HG03469 (cell line): ENCODE results near the gene RB1.

Experiments used
- ATAC-seq: cut with Tn5 transposase; IDR thresholded peaks from one replicate; pipeline ENCODE4 v1.9.1; 2021; ENCODE audit warnings: mild to moderate bottlenecking, moderate library complexity, moderate number of reproducible peaks; ENCODE audit not compliant: unreplicated experiment

RB1 gene

DNA sequence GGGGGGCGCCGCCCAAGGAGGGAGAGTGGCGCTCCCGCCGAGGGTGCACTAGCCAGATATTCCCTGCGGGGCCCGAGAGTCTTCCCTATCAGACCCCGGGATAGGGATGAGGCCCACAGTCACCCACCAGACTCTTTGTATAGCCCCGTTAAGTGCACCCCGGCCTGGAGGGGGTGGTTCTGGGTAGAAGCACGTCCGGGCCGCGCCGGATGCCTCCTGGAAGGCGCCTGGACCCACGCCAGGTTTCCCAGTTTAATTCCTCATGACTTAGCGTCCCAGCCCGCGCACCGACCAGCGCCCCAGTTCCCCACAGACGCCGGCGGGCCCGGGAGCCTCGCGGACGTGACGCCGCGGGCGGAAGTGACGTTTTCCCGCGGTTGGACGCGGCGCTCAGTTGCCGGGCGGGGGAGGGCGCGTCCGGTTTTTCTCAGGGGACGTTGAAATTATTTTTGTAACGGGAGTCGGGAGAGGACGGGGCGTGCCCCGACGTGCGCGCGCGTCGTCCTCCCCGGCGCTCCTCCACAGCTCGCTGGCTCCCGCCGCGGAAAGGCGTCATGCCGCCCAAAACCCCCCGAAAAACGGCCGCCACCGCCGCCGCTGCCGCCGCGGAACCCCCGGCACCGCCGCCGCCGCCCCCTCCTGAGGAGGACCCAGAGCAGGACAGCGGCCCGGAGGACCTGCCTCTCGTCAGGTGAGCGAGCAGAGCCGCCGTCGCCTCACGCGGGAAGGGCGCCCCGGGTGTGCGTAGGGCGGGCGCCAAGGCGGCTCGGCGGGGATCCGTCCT is at the start of gene RB1:
Gene RB1 (plus strand): TSS at position 393 of the 784 bp plus-strand sequence. CDS start 162 bp downstream, at position 555.
- peak; percentile 58 for ATAC-seq

DNA sequence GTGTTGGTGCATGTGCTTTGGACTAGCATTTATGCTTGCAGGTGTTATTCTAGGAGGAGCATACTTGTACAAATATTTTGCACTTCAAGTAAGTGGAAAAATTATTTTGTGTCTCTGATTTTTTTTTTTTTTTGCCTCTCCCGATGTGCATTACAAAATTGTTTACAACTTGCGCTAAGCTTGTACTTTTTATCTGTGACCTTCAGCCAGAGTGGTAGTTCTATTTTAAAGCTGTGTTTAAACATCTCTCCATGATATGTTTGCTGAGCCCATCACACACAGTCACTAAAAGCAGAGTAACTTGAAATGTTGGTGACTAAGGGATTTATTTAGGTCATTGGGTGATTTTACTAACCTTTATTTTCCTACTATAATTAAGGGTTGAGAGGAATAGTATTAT is 49.7 kb upstream of the RB1 start:
- ATAC-seq: no peak

GRCh38 chr13:48255090-48255489 is 48.5 kb upstream of the RB1 start:
- no peak for ATAC-seq

GRCh38 chr13:48255954-48256353 is 47.6 kb upstream of the RB1 start:
- no peak for ATAC-seq

GRCh38 chr13:48258002-48258401 is 45.5 kb upstream of the RB1 start:
- no peak for ATAC-seq

- ATAC-seq: no peak
Observed at GRCh38 chr13:48258430-48258829, 45.1 kb upstream of the RB1 start.

GRCh38 chr13:48260970-48261369 is 42.6 kb upstream of the RB1 start:
- no peak for ATAC-seq

- no peak for ATAC-seq
Observed at GRCh38 chr13:48263196-48263595, 40.4 kb upstream of the RB1 start.

DNA sequence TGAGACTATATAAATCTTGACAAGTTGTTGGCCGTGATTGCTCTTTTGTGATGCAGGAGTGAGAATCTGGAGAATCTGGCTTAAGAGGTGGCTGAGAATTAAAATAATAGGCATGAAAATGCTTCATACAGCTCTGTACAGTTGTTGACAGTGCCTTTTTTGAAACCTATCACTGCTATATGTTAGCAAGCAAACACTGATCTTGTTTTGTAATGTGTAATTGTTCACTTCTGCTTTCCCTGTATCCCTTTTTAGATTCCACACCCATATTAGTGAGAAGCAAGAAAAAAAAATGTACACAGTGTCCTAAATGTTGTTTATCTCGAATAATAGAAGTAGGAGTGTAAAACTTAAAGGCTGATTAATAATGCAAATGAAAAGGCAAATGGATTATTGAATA is 39.5 kb upstream of the RB1 start:
- no peak for ATAC-seq

DNA sequence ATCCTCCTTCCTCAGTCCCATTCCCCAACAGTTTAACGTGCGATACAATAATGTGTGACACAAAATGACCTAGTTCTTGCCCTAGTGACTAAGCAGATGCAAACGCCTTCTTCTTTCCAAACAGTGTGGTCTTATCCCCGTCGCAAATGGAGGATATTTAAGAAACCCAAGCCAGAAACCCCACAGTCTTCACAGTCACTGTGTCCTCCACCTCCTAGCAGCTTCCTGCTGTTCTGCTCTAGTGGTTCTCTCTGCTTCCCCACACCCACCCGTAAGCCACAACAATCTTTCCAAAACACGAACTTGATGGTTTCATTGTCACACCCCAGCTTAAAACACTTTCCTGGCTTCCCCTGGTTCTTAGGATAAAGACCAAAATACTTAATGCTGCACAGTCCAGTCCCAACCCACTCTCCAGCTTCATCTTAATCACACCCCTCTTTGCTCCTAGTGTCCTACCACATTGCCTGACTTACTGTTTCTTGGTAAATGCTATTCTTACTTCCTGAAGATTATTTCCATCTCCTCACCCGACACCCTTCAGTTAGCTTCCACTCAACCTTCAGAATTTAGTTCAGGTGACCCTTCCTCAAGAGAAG is 38.2 kb upstream of the RB1 start:
- ATAC-seq: no peak

DNA sequence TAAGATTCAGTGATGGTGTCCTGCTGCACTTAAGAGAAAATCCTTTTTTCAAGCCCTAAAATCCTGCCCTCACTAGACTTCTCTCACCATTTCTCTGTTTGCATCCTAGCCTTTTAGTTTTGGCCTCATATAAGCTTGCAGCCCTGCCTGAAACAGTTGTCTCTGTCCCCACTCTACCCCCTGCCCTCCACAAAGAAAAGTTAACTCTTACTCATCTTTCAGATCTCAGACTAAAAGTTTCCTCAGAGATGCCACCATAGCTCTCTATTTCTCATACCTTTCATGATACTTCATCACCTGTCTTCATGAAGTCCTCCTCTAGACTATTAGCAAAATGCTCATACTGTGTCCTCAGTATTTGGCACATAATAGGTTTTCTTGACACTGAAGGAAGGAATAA is 37.4 kb upstream of the RB1 start:
- no peak for ATAC-seq

- no peak for ATAC-seq
Observed at GRCh38 chr13:48266701-48267639, 36.6 kb upstream of the RB1 start.

GRCh38 chr13:48268019-48268418 is 35.5 kb upstream of the RB1 start:
- no peak for ATAC-seq

- ATAC-seq: no peak
Observed at GRCh38 chr13:48273346-48273745, 30.2 kb upstream of the RB1 start.

GRCh38 chr13:48275507-48275906 is 28.0 kb upstream of the RB1 start:
- ATAC-seq: no peak

GRCh38 chr13:48278806-48279205 is 24.7 kb upstream of the RB1 start:
- ATAC-seq: no peak

- ATAC-seq: no peak
Observed at GRCh38 chr13:48281556-48281955, 22.0 kb upstream of the RB1 start.

DNA sequence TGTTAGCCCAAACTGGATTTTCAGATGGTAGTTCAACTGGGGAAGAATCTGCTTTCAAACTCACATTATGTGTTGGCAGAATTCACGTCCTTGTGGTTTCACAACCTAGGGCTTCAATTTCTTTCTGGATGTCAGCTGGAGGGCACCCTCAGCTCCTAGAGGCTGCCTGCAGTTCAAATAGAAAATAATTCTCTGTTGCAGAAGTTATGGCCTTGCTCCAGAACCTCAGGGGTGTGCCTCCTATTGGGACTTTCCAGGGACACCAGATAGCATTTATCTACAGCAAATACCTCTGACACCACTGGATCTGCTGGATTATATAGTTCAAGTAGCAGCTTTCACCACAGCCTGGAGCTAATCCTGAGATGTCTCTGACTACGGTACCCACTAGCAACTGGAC is 11.8 kb upstream of the RB1 start:
- no peak for ATAC-seq

GRCh38 chr13:48292650-48293049 is 10.9 kb upstream of the RB1 start:
- ATAC-seq: no peak

DNA sequence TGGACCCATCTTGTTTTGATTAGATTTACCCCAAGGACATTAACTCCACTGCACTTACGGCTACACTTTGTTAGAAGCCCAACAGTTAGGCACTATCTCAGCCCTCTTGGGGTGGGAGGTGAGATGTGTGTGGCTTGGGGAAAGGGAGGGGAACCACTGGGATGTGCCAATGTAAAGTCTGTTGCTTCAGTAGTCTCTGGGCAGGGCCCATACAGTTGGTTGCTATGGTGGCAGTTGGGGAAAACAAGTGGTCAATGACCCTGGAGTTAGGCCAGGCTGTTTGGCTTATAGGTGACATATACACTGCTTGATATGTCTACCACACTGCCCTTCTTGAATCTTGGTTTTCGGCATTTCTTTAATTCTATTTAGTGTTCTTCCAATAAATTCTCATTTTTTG is 8.9 kb upstream of the RB1 start:
- ATAC-seq: no peak

- no peak for ATAC-seq
Observed at GRCh38 chr13:48295271-48295670, 8.3 kb upstream of the RB1 start.

GRCh38 chr13:48296528-48296927 is 7.0 kb upstream of the RB1 start:
- no peak for ATAC-seq
